Measurements from ENCODE around the gene MYPOP.

- TF ChIP-seq CTCF (IDR thresholded peaks at IDR 0.05) (no peak), POLR2A (IDR thresholded peaks at IDR 0.05) (no peak)
Measured at GRCh38 chr19:45899919-45900589, 2.4 kb downstream of the MYPOP start.

All from adrenal gland (tissue), 5 donors.